Small intestine (tissue), 7 donors: ENCODE results near the gene ULBP1. TPM values are rescaled to one million over a fixed set of nuclear protein-coding genes. Genes with fewer than 3 reads are reported as not detected.
"Not testable (repeated sequence)": the region's sequence is repeated elsewhere in the genome, so short reads cannot be mapped to it uniquely, and the experiment has no call there.

Source experiments
- DNase-seq, 2 donors: peaks; one replicate each; pipeline versions ENCODE4 v3.0.0 to v3.0.0-alpha.2; 2013
- FAIRE-seq: peaks from 2 replicates; lab custom pipeline; 2012; peaks lifted over from hg19 to GRCh38; lab: Jason Lieb, UNC
- H3K27ac ChIP-seq, 3 donors: one replicate each; pipeline ENCODE4 v1.5.1; 2013; ENCODE audit warnings: low read length in 2 of 3, mild to moderate bottlenecking in 2 of 3, control low read depth in 1 of 3, inconsistent platforms in 1 of 3, low read depth in 1 of 3, moderate library complexity in 1 of 3
- H3K27me3 ChIP-seq, 3 donors: one replicate each; pipeline ENCODE4 v1.6.1; 2013; ENCODE audit warnings: low read length in 3 of 3, inconsistent platforms in 1 of 3; ENCODE audit not compliant: control insufficient read depth in 3 of 3, insufficient read depth in 3 of 3
- H3K36me3 ChIP-seq, 3 donors: one replicate each; pipeline ENCODE4 v1.6.1; 2013; ENCODE audit warnings: low read length in 3 of 3, inconsistent platforms in 1 of 3, low read depth in 1 of 3, mild to moderate bottlenecking in 1 of 3, moderate library complexity in 1 of 3; ENCODE audit not compliant: control insufficient read depth in 3 of 3, insufficient read depth in 2 of 3
- H3K4me1 ChIP-seq, 3 donors: one replicate each; pipeline ENCODE4 v1.6.1; 2013; ENCODE audit warnings: low read length in 2 of 3, inconsistent platforms in 1 of 3, low read depth in 1 of 3, mild to moderate bottlenecking in 1 of 3, moderate library complexity in 1 of 3; ENCODE audit not compliant: control insufficient read depth in 3 of 3, insufficient read depth in 2 of 3
- H3K4me3 ChIP-seq, 3 donors: one replicate each; pipeline ENCODE4 v1.5.1; 2013; ENCODE audit warnings: low read length in 3 of 3, control low read depth in 1 of 3, inconsistent platforms in 1 of 3, low read depth in 1 of 3, mild to moderate bottlenecking in 1 of 3, moderate library complexity in 1 of 3
- H3K9me3 ChIP-seq, 2 donors: one replicate each; pipeline ENCODE4 v1.6.1; 2013; ENCODE audit warnings: low read depth in 1 of 2, low read length in 1 of 2; ENCODE audit not compliant: control insufficient read depth in 2 of 2, insufficient read depth in 1 of 2
- WGBS, 3 donors: extraction: QIAGEN DNeasy Blood & Tissue Kit; methylation state at CpG; one replicate each; pipeline ENCODE4 v1.1.7; 2013; 5-methylcytosine and 5-hydroxymethylcytosine counted together
- polyA plus RNA-seq, 4 donors: library from polyadenylated mRNA; stranded (reverse) in 3 of 4; unstranded in 1 of 4; fragments of 200-250 nt in 3 of 4; fragments of 120-200 nt in 1 of 4; gene quantifications; one replicate each; pipeline versions ENCODE4 v1.2.1 to v1.2.3, GENCODE V29; 2013
- donor health status: healthy with polysubstance abuse.
- donor health status: control.
- donor health status: control.
- donor health status: Bipolar disorder and iron deficiency.
- donor health status: healthy.

ULBP1 gene
- polyA plus RNA-seq, 4 donors: 0.36 TPM; not detected in 3

DNA sequence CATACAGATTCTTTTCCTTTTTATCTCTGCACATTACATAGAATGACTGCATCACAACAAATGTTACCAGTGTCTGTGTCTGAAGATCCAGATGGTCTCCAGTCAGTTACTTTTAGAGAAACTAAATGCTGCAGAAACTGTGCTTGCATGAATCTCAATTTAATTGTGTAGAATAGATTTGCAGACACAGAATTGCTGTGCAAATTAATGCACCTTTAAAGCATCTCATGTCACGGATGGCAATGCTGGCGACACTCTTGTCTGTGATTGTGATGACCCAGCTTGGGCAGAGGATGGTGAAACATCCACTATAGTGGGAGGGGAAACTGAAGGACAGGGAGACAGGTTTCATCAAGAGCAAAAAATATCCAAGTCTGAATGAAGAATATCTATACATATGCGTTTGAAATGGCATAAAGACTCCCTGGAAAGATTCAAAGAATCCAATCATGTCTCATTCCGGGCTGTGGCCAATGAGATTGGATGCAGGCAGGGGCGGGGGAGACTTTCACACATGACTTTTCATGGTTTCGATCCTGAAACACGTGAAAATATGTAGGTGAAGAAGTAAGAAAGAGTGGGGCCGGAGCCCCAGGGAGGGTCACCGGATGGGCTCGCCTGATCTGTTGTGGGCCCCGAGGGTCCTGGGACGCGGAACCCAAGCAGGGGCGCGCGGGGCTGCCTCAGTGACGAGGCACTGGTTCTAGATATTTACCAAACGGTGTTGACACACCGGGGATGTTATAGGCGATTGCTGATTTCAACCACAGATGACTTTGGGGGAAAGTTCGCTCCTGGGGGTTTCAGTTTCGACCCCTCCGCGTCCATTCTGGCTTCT lies 50.3 kb downstream of the ULBP1 start:
- H3K27ac ChIP-seq, H3K4me1 ChIP-seq, H3K36me3 ChIP-seq, DNase-seq, H3K4me3 ChIP-seq, H3K9me3 ChIP-seq, FAIRE-seq: not testable (repeated sequence)
- 9 to 18% (median 10%) methylated on average over 7 to 12 of the region's 24 CpGs for WGBS, 3 donors
- H3K27me3 ChIP-seq: peaks cover 6 to 64% (median 22%) of the 10 kb centered on the region in 3 donors

DNA sequence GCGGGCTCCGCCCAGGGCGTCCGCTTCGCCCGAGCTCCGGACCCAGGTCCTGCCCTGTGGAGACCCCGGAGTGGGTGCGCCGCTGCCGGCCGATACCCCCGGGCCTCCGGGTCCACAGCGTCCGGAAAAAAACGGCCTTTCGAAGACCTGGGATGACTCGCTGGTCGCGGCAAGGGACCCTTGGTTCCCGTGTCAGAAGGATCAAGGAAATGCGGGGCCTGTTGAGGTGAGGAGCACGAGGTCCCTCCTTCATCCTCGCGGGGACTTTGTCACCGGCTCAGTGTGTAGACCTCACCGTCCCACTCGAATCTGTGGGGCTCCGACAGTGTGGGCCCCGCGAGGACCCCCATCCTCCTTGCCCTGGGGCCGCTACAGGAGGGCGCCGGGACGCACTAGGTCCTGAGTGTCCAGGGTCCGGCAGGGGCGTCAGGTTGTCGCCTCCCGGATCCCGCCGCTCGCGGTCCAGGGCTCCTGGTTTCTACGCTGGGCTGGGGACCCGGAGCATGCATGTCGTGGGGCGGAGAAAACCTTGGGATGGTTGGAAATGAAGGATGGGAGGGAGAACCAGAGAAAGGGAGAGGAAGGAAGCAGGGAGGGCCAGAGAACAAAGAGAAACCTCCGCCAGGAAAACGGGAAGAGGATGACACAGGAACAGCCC lies 51.0 kb downstream of the ULBP1 start:
- H3K4me3 ChIP-seq, FAIRE-seq, H3K9me3 ChIP-seq, H3K4me1 ChIP-seq, H3K36me3 ChIP-seq, H3K27ac ChIP-seq, DNase-seq: not testable (repeated sequence)
- 0 to 4% (median 2%) methylated on average over 23 to 48 of the region's 50 CpGs for WGBS, 3 donors
- H3K27me3 ChIP-seq: peaks cover 6 to 63% (median 23%) of the 10 kb centered on the region in 3 donors

DNA sequence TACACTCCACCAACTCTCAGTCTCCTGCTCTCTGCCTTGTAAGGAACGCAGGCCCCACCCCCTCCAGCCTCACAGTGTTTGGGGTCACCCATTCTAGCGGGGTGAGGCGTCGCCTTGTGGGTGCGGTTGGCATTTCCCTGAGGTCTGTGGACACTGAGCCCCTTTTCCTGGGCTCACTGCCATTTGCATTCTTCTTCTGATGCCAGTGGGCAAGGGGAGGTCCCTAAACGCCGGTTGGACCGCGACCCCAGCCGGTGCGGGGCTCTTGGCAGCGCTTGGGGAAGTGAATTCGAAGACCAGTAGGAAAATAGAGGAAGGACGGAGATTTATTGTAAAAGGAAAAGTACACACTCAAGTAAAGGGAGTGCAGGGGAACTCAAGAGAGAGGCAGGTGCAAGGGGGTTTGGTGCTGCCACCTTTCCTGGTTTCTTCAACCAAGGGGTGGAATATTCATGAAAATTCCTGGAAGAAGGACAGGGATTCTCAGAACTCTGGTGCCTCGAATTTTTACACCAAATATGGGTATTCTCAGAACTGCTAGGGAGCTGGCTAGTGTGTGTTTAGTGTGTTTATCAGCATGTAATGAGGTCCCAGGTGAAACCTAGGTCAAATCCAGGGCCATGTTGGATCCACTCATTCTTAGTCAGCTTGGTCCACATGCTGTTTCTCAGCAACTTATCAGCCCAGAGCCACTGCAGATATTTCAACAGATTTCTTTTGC lies 51.7 kb downstream of the ULBP1 start:
- not testable (repeated sequence) for H3K27ac ChIP-seq, FAIRE-seq, H3K9me3 ChIP-seq, H3K36me3 ChIP-seq, DNase-seq, H3K4me1 ChIP-seq, H3K4me3 ChIP-seq
- WGBS, 3 donors: 2 to 6% (median 5%) methylated on average over 14 to 15 of the region's 15 CpGs
- peaks cover 6 to 58% (median 23%) of the 10 kb centered on the region in 3 donors for H3K27me3 ChIP-seq

DNA sequence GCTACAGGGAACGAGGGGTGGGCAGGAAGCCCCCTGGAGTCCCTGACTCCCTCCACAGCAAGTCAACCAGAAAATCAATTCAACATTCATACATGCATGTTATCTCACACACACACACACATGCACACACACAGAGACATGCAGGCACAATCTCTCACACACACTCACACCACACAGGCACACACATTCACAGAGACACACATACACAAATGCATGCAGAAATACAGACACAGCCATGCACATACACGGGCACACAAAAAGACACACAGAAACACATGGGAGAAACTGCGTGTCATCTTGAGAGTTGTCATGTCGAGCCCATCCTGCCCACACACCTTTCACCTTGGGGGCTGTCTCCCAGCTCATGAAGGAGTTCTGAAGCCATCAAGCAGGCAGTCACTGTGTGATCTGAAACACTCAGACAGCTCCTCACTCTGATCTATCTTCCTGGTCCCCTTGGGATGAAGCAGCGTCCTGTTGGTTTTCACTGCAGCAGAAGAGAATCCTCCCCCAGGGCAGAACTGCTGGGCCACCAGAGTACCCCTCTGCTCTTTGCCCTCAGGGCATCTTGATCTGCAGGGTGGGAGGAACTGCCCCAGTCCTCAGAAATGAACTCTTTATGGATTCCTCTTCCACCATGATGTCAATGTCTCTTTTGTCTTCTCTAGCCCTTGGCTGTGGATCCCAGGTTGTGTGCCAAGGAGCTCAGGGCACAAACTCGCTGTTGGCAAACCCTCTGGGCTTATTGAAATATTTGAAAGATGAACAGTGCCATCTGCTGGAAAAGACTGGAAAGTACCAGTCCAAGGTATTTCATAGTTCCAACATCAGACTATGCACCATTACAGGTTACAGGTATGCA lies 52.8 kb downstream of the ULBP1 start:
- FAIRE-seq: no peak
- H3K27me3 ChIP-seq: peaks cover 6 to 53% (median 23%) of the 10 kb centered on the region in 3 donors

DNA sequence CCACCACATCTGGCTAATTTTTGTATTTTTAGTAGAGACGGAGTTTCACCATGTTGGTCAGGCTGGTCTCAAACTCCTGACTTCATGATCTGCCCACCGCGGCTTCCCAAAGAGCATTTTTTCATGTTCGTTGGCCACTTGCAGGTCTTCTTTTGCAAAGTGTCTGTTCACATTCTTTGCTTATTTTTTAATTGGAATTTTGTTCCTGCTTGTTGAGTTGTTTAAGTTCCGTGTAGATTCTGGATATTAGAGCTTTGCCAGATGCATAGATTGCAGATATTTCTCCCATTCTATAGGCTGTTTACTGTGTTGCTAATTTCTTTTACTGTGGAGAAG lies 53.4 kb downstream of the ULBP1 start:
- H3K4me3 ChIP-seq, H3K36me3 ChIP-seq, H3K27ac ChIP-seq, FAIRE-seq, H3K4me1 ChIP-seq, H3K9me3 ChIP-seq, DNase-seq: not testable (repeated sequence)
- 5 to 7% (median 5%) methylated on average over 5 of the region's 5 CpGs for WGBS, 3 donors
- H3K27me3 ChIP-seq: peaks cover 6 to 51% (median 21%) of the 10 kb centered on the region in 3 donors

More for the DNA sequence above, 52.8 kb downstream of the ULBP1 start:
- H3K27ac ChIP-seq: no peak overlapping the region
- DNase-seq: peak; percentile 72 to 78
- no peaks in the 10 kb centered on the region for H3K4me1 ChIP-seq
- H3K4me3 ChIP-seq: no peak overlapping the region
- no peaks in the 10 kb centered on the region for H3K9me3 ChIP-seq
- H3K36me3 ChIP-seq: no peaks in the 10 kb centered on the region
- WGBS, 3 donors: 19 to 23% (median 23%) methylated on average over 6 of the region's 6 CpGs

DNA sequence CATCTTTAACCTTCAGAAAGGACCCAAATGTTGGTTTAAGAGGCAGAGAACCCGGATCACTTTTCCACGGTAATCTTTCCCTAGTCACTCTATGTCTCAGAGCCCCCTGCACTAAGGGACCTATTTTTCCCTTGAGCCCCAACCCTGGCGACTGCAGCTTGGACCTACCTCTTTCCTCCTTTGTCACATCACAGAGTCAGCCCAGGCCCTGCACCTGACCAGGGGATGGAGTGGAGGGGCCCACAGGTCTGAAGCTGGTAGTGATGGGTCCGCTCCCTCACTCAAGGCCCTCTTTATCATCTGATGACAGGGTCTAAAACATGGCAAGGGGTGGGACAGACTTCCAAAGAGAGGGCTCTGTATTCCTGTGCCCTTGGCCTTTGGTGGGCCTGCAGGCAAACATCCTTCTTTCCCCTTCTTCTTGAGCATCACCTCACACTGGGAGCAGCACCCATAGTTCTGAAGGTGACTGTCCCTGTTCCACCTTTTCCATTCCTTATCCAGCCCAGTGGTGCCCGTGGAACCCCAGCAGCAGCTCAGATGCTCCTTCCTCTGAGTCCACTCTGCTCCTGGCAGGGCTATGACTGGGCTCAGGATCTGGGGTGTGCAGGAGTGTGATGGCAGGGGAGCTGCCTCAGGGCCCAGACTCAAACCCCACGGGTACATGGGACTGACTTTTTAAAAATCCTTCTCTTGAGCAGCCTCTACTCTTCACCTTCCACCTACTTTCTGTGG lies 55.3 kb downstream of the ULBP1 start:
- Histone ChIP-seq H3K4me1 (no peaks in the 10 kb centered on the region), H3K27ac (no peak overlapping the region), H3K4me3 (no peak overlapping the region), H3K36me3 (no peaks in the 10 kb centered on the region), H3K9me3 (no peaks in the 10 kb centered on the region), H3K27me3 (peaks cover 3 to 42% (median 14%) of the 10 kb centered on the region in 3 donors)
- FAIRE-seq (no peak), DNase-seq (no peak)
- 56 to 57% (median 56%) methylated on average over 6 of the region's 6 CpGs for WGBS, 3 donors

DNA sequence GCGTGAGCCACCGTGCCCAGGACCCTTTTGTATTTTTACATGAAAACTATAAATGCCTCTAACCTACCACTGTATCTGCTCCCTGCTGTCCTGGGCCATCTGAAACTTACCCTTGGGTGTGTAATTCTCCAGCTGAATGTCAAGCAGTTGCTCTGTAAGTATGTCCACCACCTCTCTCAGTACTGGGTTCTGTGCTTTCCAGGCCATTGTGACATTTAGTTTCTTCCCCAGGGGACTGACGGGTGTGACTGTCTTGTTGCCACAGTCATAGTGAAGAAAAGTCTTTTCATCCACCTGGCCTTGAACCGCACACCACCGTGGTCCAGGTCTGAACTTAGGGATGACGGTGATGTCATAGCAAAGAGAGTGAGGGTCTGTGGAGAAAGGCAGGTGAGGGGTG lies 58.1 kb downstream of the ULBP1 start:
- H3K9me3 ChIP-seq, DNase-seq, H3K27ac ChIP-seq, H3K36me3 ChIP-seq, H3K4me3 ChIP-seq, H3K4me1 ChIP-seq, FAIRE-seq: not testable (repeated sequence)
- peaks cover 0 to 46% (median 24%) of the 10 kb centered on the region in 3 donors for H3K27me3 ChIP-seq
- WGBS, 3 donors: 86 to 89% (median 89%) methylated on average over 2 to 3 of the region's 6 CpGs
